CD4-positive, alpha-beta T cell treated with Interleukin-6 at 100 ng/mL for 8 hours (primary cell): ENCODE data around the gene NLGN2.

Source experiments
- DNase-seq: peaks from one replicate; pipeline ENCODE4 v3.0.0-alpha.2; 2020; ENCODE audit warnings: mixed read lengths, low spot score

Gene NLGN2

DNA sequence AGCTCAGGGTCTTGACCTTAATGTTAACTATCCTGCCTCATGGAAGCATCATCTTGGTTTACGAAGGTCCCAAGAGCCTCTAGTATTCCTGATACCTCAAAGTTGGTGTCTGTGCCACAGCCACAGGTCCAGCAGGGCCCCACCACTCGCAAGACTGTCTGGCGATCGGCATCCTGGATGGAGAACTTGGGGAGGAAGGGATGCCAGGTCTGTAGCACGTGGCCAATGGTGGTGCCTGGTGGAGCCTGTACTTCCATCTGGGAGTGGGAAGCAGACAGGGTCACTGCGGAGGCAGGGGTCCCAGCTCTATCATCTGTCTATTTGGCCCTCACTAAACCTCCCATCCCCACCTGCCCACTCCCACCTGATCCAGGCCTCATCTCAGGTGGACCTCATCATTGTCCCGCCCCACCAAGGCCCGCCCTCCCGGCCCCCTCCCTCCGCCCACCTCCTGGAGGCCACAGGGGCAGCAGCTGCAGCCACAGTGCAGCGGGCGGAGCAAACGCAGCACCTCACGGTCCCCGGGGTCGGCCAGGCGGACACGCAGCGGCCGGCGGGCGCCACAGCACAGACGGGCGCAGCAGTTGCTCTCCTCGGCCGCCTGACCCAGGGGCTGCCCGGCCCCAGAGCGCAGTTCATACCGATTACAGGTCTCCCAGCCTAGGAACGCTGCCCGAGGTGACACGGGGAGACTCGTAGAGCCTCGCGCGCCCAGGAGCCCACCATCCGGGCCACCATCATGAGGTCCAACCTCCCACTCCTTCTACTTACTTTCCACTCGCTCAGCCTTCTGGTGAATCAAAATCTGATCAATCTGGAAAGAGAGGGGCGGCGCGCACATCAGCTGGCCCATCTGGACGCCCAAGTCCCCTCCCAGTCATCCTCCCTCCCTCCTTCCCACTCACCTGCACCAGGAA is 14.7 kb upstream of the NLGN2 start:
- no peak for DNase-seq

GRCh38 chr17:7393613-7394451 is 13.8 kb upstream of the NLGN2 start:
- DNase-seq: peak; percentile 59

DNA sequence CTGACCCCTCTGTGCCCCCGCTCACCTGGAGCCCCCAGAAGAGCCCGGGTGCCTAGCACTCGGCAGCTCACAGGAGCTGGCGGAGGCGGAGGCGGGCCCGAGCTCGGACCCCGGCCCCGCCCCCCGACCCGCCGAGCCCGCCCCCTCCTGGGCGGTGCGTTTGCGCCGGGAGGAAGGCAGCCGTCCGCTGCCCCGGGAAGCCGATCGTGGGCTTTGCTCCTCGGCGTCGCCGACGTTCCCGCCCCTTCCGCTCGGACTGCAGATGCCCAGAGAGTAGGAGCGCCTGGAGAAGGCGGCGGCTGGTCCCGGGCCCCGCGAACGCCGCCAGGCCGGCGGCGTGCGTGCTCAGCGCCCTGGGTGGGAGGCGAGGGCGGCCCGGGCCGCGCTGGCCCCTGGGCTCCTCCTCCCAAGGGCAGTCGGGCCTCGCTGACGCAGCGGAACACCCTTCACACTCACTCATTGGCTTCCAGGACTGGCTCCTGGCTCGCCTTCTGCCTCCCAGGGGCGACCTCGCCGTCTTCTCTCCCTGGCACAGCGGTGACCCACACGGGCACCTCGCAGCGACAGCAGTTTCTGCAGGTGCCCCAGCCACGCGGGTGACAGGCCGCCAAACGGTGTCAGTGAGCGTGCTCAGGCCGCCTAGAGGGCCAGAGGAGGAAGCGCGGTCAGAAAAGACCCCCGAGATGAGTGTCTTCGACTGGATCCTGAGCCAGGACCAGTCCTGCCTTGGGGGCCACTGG is 13.0 kb upstream of the NLGN2 start, which contains the start of gene PLSCR3:
TSS of gene PLSCR3 (minus strand) at position 74 of the 740 bp plus-strand sequence. CDS start 415 bp downstream, outside the sequence.
- DNase-seq: peak; percentile 76

GRCh38 chr17:7396147-7396546 is 11.5 kb upstream of the NLGN2 start:
- no peak for DNase-seq

- DNase-seq: no peak
Measured at GRCh38 chr17:7398612-7399011, 9.0 kb upstream of the NLGN2 start.

DNA sequence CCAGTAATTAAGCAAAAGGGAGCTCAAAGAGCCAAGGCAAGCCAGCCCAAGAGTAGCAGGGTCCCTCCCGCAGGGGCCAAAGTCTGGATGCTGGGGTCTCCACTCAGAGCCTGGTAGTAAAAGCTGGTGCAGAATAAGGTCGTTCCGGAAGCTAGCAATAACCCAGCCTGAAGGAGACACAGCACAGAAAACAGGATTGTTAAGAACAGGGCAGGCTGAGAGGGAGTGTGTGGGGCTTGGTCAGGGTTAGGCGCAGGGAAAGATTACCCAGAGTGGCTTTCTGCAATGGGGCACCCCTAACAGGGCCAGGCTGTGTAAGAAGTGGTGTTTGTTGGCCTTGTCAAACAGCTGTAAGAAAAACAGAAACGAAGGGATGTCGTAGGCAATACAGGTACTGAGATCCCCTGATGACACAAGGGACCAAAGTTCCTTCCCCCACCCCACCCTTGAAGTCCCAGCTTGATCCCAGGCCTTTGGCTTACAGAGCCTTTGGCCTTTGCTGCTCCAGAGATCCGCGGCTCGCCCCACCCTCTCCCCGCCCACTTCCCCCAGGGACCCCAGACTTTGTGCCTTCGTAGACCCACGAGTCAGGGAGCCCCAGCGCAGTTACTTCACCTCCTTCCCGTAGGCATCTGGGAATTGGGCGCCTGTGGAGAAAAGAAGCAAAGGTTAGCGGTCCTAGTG is 4.5 kb upstream of the NLGN2 start:
- no peak for DNase-seq

GRCh38 chr17:7403727-7403976 is 4.0 kb upstream of the NLGN2 start:
- no peak for DNase-seq

GRCh38 chr17:7403977-7404736 is 3.5 kb upstream of the NLGN2 start, which contains the start of gene TMEM256:
Gene TMEM256, minus strand, starts transcription at chr17:7404097. Its CDS starts 13 bp downstream, at chr17:7404084.
- DNase-seq: peak; percentile 97

- DNase-seq: peak; percentile 59
Measured at GRCh38 chr17:7404737-7405349, 2.8 kb upstream of the NLGN2 start.

- no peak for DNase-seq
Measured at GRCh38 chr17:7405350-7406234, 2.1 kb upstream of the NLGN2 start.

DNA sequence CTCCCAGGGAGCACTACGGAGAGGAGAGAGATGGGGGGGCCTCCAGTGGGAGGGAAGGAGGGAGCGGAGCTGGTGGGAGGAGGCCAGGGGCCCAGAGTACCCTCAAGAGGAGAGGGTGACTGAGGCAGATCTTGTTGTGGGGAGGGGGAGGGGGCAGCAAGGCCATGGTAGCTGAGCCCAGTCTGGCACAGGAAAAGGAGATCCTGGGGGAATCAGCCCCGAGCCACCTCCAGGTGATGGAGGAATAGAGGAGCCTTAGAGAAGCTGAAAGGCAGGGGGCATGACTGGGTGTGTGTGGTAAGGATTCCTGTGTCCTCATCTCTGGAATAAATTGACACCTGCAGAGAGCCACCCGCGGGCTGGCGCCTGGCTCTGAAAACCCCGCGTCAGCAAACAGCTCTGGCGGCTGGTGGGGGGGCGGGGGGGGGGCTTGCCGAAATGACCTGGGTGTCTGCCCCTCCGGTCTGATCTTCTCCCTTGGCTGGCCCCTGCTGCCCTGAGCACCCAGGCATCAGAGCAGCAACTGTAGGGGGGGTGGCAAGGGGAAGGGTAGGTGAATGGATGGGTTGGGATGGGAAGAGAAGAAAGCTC is 1.3 kb upstream of the NLGN2 start:
- no peak for DNase-seq

DNA sequence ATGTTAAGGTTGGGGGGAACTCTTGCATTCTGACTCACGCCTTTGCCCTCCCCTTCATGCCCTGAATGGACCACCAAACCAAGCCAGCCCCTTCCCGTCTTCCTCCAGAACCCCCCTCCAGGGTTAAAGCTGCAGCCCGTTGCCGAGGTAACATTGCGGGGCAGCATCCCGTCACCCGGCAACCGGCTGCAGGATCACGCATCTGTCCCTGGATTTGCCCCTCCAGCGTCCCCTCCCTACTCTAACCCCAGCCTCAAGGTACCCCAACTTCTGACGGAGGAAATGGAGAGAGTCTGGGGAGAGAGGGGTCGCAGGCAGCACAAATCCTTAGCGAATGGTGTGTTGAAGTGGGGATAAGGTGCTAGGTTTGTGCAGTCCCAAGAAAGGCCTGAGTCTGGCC is 563 bp upstream of the NLGN2 start:
- no peak for DNase-seq

- DNase-seq: peak; percentile 30
Measured at GRCh38 chr17:7408252-7408727, 645 bp downstream of the NLGN2 start.

DNA sequence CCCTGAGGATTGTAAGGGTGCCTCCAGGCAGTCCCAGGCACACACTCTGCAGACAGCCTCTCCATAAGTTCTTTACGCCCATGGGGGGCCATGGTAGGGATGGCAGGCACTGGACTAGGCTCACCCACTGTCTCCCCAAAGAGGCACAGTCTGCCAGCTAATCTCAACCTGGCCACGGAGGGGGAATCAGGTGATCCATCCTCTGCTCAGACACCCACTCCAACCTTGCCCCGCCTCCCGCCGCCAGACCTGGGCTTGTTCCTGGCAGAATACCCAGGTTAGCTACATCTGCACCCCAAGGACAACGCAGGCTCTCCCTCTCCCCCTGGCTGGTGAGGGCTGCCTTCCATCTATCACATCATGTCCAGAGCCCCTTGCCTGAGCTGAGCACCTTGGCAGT is 1.2 kb downstream of the NLGN2 start:
- DNase-seq: no peak

DNA sequence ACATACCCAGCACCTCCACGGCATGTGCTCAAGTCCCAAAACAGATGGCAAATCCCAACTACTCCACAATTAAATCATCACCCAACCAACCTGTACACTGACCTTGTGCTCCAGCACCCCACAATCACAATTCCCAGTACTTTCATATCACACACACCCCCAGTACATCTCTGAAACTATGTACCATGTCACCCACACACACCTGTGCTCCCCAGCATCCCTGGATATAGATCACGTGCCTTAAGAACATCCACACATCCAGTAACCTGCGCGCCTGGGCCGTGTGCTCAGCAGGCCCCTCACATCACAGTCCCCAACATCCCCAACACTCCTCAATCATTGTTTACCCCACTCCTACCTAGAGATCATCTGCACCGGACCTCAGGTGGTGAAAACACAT is 2.1 kb downstream of the NLGN2 start:
- no peak for DNase-seq

- DNase-seq: no peak
Measured at GRCh38 chr17:7410634-7411426, 3.2 kb downstream of the NLGN2 start.

DNA sequence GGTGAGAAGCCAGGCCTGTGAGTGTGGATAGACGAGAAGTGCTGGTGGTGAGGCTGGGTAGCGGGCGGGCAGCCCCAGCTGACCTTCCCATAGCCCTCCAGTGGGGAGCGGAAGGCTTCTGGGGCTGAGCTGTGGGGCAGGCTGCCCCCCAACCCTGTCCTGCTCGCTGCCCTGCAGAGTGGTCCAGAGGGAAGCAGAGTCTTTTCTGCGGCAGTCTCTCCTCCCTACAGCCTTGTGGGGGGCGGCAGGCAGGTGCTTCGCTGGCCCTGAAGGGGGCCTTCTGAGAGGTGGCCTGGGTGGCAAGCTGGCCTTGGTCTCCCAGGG is 3.7 kb downstream of the NLGN2 start:
- DNase-seq: no peak

GRCh38 chr17:7413346-7413985 is 5.8 kb downstream of the NLGN2 start:
- no peak for DNase-seq
